C4-2B (cell line): ENCODE measurements around the gene SERPINB11.

Experiments
- H3K27ac ChIP-seq: fragments of 450-650 bp; 2 replicates; pipeline ENCODE4 v1.5.1; 2017
- CTCF ChIP-seq: fragments of 450-650 bp; conservative IDR thresholded peaks from 2 replicates; pipeline ENCODE4 v1.5.1; 2017; ENCODE audit warnings: mild to moderate bottlenecking
- ZFX ChIP-seq: fragments of 450-650 bp; IDR thresholded peaks from 2 replicates; pipeline ENCODE4 v1.6.1; 2017

The SERPINB11 gene

GRCh38 chr18:63681449-63682340 lies 21.1 kb upstream of the SERPINB11 start:
- H3K27ac ChIP-seq: peak overlapping the region; percentile 74; the same call in 1 of the 2 replicates
- TF ChIP-seq ZFX: no peak
- TF ChIP-seq CTCF: no peak

DNA sequence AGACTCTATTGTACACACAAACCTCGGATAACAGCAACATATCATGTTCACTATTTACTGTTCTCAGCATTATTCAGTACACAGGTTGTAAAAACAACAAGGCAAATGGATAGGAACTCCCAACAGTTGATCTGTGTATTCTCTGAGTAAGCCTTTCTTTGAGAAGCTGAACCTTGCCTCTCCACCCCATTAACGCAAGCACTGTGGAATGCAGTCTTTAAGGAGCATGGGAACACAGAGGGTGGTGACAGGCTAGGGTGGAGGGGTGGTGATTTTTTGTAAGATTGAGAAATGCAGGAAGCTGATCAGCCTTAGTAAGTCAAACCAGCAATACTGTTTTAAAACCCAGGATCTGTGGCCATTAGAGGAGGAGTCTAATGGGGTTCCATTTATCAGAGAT lies 19.6 kb upstream of the SERPINB11 start:
- no peak overlapping the region for H3K27ac ChIP-seq
- no peak for TF ChIP-seq ZFX
- no peak for TF ChIP-seq CTCF

- TF ChIP-seq CTCF: no peak
- no peak overlapping the region for H3K27ac ChIP-seq
Measured at GRCh38 chr18:63683890-63684289, 18.9 kb upstream of the SERPINB11 start.

GRCh38 chr18:63684718-63685117 lies 18.0 kb upstream of the SERPINB11 start:
- TF ChIP-seq CTCF (no peak), ZFX (no peak)
- no peak overlapping the region for H3K27ac ChIP-seq

DNA sequence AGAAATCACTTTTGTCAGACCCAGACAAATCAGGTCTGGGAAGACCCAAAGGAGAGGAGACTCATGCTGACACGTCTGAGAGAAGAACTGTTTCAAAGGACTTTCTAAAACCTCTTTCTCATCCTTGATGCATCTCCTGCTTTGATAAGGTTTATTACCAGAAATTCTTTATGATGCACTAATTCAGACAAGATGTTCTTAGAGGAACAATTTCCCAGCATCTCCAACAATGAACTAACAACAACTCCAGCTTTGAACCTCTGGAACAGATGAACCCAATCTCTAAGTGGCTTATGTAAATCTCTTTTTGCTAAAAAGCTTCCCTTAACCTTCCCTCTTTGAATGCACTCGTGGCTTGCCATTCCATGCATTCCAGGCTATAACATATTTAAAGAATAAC lies 15.9 kb upstream of the SERPINB11 start:
- TF ChIP-seq ZFX (no peak), CTCF (no peak)

DNA sequence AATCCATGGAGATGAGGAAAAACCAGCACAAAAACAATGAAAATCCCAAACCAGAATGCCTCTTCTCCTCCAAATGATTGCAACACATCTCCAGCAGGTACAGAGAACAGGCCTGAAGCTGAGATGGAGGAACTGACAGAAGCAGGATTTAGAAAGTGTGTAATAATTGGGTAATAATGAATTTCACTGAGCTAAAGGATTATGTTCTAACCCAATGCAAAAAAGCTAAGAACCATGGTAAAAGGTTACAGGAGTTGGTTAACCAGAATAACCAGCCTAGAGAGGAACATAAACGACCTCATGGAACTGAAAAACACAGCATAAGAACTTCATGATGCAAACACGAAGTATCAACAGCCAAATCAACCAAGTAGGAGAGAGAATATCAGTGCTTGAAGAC lies 13.7 kb upstream of the SERPINB11 start:
- no peak overlapping the region for H3K27ac ChIP-seq
- TF ChIP-seq CTCF (no peak), ZFX (no peak)

More for the DNA sequence above, 15.9 kb upstream of the SERPINB11 start:
- no peak overlapping the region for H3K27ac ChIP-seq

DNA sequence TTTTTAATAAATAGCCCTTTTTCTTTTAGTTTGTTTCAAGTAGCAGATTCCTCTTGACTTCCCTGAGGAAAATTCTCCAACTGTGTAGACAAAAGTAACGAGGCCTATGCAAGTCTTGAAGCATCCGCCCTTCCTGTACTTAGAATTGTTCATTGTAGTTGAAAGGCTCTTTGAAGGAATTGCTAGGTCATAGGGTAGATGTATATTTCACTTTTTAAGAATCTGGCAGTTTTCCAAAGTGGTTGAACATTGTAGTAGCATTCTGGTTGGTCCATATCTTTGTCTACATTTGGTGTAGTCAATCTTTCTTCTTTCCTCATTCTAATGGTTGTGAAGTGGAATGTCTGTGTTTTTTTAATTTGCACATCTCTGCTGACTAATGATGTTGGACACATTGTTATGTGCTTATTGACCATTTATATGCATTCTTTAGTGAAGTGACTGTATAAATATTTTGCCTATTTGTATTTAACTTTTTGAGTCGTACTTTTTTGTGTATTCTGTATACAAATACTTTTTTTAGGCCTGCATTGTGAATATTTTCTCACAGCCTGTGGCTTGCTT lies 5.6 kb upstream of the SERPINB11 start:
- TF ChIP-seq ZFX (no peak), CTCF (no peak)
- H3K27ac ChIP-seq: no peak overlapping the region
